SHP77 (cell line): ENCODE data around the gene VPS18.
"Not testable (repeated sequence)": the region's sequence is repeated elsewhere in the genome, so short reads cannot be mapped to it uniquely, and the experiment has no call there.

Experiments used
- DNase-seq, 2 experiments: peaks; one replicate each; lab custom pipeline; 2025; lab: John Stamatoyannopoulos, UW

VPS18 gene

GRCh38 chr15:40893733-40894680 is at the start of gene VPS18:
VPS18 (plus strand) TSS chr15:40894450; CDS start chr15:40894769, 319 bp downstream.
- DNase-seq = peak; percentile 96 to 97

GRCh38 chr15:40844696-40845030 is 49.6 kb upstream of the VPS18 start:
- no peak for DNase-seq

- DNase-seq = no peak
Measured at GRCh38 chr15:40845036-40845435, 49.2 kb upstream of the VPS18 start.

GRCh38 chr15:40845511-40846284 is 48.6 kb upstream of the VPS18 start:
- DNase-seq = peak in 1 of 2 experiments; percentile 60

GRCh38 chr15:40846841-40847222 is 47.4 kb upstream of the VPS18 start:
- no peak for DNase-seq

GRCh38 chr15:40847223-40847961 is 46.9 kb upstream of the VPS18 start:
- peak; percentile 55 to 68 for DNase-seq

GRCh38 chr15:40850576-40851112 is 43.6 kb upstream of the VPS18 start:
- DNase-seq = no peak

GRCh38 chr15:40852529-40852928 is 41.7 kb upstream of the VPS18 start:
- DNase-seq = no peak

- no peak for DNase-seq
Measured at GRCh38 chr15:40853241-40853890, 40.9 kb upstream of the VPS18 start.

- no peak for DNase-seq
Measured at GRCh38 chr15:40854161-40854560, 40.1 kb upstream of the VPS18 start.

GRCh38 chr15:40855706-40856234 is 38.5 kb upstream of the VPS18 start:
- DNase-seq = no peak

- no peak for DNase-seq
Measured at GRCh38 chr15:40856746-40857145, 37.5 kb upstream of the VPS18 start.

GRCh38 chr15:40857601-40858341 is 36.5 kb upstream of the VPS18 start:
- DNase-seq = peak; percentile 49 to 60

- no peak for DNase-seq
Measured at GRCh38 chr15:40858706-40859105, 35.5 kb upstream of the VPS18 start.

GRCh38 chr15:40859206-40859851 is 34.9 kb upstream of the VPS18 start:
- DNase-seq = peak; percentile 73 to 78

GRCh38 chr15:40861147-40861546 is 33.1 kb upstream of the VPS18 start:
- DNase-seq = not testable (repeated sequence)

GRCh38 chr15:40863660-40864270 is 30.5 kb upstream of the VPS18 start:
- DNase-seq = no peak

- DNase-seq = no peak
Measured at GRCh38 chr15:40867199-40867598, 27.1 kb upstream of the VPS18 start.

GRCh38 chr15:40869686-40870085 is 24.6 kb upstream of the VPS18 start:
- DNase-seq = no peak

GRCh38 chr15:40870716-40871115 is 23.5 kb upstream of the VPS18 start:
- no peak for DNase-seq
